ENCODE measurements around the gene NTM.

GRCh38 chr11:131895865-131896264 lies 525.5 kb downstream of the NTM start:
- no peak for TF ChIP-seq EZH2phosphoT487 (IDR thresholded peaks at IDR 0.05; ENCODE audit: insufficient read depth, low read depth)
- TF ChIP-seq EZH2 (IDR thresholded peaks at IDR 0.05; ENCODE audit: insufficient read depth, poor library complexity, severe bottlenecking): no peak

Measured in GM23248 (cell line).